CD4-positive, alpha-beta T cell treated with Interleukin-17A for 4 hours (primary cell): Measurements from ENCODE around the gene ZNF334.

Experiments
- DNase-seq: peaks from one replicate; pipeline ENCODE4 v3.0.0-alpha.2; 2020; ENCODE audit warnings: mixed read lengths

ZNF334 gene

GRCh38 chr20:46484954-46485353, 28.4 kb downstream of the ZNF334 start:
- DNase-seq = no peak

- DNase-seq = no peak
Measured at GRCh38 chr20:46483879-46484278, 29.5 kb downstream of the ZNF334 start.

- DNase-seq = no peak
Measured at GRCh38 chr20:46482864-46483263, 30.5 kb downstream of the ZNF334 start.

- no peak for DNase-seq
Measured at GRCh38 chr20:46477640-46478039, 35.7 kb downstream of the ZNF334 start.

GRCh38 chr20:46477225-46477624, 36.1 kb downstream of the ZNF334 start:
- no peak for DNase-seq

- no peak for DNase-seq
Measured at GRCh38 chr20:46468508-46468907, 44.9 kb downstream of the ZNF334 start.

- no peak for DNase-seq
Measured at GRCh38 chr20:46464451-46464850, 48.9 kb downstream of the ZNF334 start.

GRCh38 chr20:46463852-46464251, 49.5 kb downstream of the ZNF334 start:
- DNase-seq = no peak

- DNase-seq = no peak
Measured at GRCh38 chr20:46461808-46462207, 51.6 kb downstream of the ZNF334 start.

GRCh38 chr20:46458866-46459750, 54.3 kb downstream of the ZNF334 start:
- peak; percentile 22 for DNase-seq

GRCh38 chr20:46456255-46457028, 56.9 kb downstream of the ZNF334 start:
- DNase-seq = no peak

GRCh38 chr20:46455729-46456128, 57.6 kb downstream of the ZNF334 start:
- no peak for DNase-seq
